Activated T-cell treated with anti-CD3 and anti-CD28 coated beads for 4 hours (primary cell): ENCODE measurements around the gene LSM7.

Experiments
- DNase-seq: peaks from one replicate; pipeline ENCODE4 v3.0.0-alpha.2; 2020

LSM7 gene

GRCh38 chr19:2274931-2275535, 53.4 kb downstream of the LSM7 start:
- no peak for DNase-seq

GRCh38 chr19:2274185-2274711, 54.1 kb downstream of the LSM7 start:
- no peak for DNase-seq

DNA sequence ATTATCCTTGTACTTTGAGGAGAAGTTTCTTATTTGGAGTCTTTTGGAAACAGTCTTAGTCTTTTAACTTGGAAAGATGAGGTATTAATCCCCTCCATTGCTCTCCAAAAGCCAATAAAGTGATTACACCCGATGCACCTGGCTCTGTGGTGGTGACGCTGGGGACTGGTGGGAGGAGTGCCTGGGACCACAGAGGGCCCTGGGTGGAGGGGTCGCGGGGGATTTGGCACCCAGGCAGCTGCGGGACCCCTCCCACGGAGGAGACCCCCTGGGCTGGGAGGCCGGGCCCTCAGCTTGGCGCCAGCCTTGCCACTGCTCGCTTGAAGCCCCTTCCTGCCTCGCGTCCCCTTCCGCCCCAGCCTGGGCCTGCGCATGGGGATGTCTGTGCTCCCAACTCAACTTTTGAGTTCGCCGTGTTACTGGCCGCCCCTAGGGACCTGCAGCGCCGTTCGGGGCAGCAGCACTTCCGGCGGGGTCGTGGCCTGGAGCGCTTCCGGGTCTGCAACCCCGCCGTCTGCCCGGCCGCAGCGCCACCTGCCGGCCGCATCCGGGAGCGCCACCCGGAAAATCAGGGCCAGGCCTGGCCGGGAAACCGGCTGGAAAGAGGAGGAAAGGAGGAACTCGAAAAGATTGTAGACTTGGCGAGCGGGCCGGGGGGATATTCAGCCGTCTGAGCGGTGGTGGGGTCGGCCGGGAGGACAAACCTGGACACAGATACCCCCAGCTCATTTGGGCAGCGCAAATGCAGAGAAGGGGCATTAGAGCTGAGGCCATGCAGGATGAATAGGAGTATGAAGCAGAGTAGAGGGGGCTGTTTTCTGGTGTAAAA, 54.8 kb downstream of the LSM7 start:
- peak; percentile 63 for DNase-seq
